Smooth muscle cell (in vitro differentiated cells): Measurements from ENCODE around the gene KRTAP5-9. TPM values are rescaled to one million over a fixed set of nuclear protein-coding genes. Genes with fewer than 3 reads are reported as not detected.

Experiments
- DNase-seq: peaks from one replicate; lab custom pipeline; 2025; ENCODE audit not compliant: unreplicated experiment; lab: John Stamatoyannopoulos, UW
- H2AFZ ChIP-seq: fragments of 200-600 bp; sonication (generic); 2 replicates; pipeline ENCODE4 v1.6.0; 2016; ENCODE audit warnings: antibody characterized with exemption, low read depth, mild to moderate bottlenecking
- H3F3A ChIP-seq: fragments of 200-600 bp; sonication (generic); 2 replicates; pipeline ENCODE4 v1.6.0; 2017; ENCODE audit warnings: antibody characterized with exemption, low read depth
- H3K27ac ChIP-seq: fragments of 200-600 bp; sonication (generic); 2 replicates; pipeline ENCODE4 v1.5.1; 2016; ENCODE audit warnings: low read depth, mild to moderate bottlenecking
- H3K27me3 ChIP-seq: fragments of 200-600 bp; sonication (generic); 2 replicates; pipeline ENCODE4 v1.6.1; 2016; ENCODE audit warnings: low read depth, mild to moderate bottlenecking
- H3K36me3 ChIP-seq: fragments of 200-600 bp; sonication (generic); 2 replicates; pipeline ENCODE4 v1.5.1; 2016; ENCODE audit warnings: low read depth
- H3K4me1 ChIP-seq: fragments of 200-600 bp; sonication (generic); 2 replicates; pipeline ENCODE4 v1.5.1; 2016; ENCODE audit warnings: low read depth
- H3K4me2 ChIP-seq: fragments of 200-600 bp; sonication (generic); 2 replicates; pipeline ENCODE4 v1.6.0; 2016; ENCODE audit warnings: mild to moderate bottlenecking
- H3K4me3 ChIP-seq: fragments of 200-600 bp; sonication (generic); 2 replicates; pipeline ENCODE4 v1.5.1; 2016; ENCODE audit warnings: mild to moderate bottlenecking
- H3K79me2 ChIP-seq: fragments of 200-600 bp; sonication (generic); 2 replicates; pipeline ENCODE4 v1.6.0; 2016; ENCODE audit warnings: low read depth, mild to moderate bottlenecking
- H3K9ac ChIP-seq: fragments of 200-600 bp; sonication (generic); 2 replicates; pipeline ENCODE4 v1.6.0; 2016; ENCODE audit warnings: low read depth
- H3K9me3 ChIP-seq: fragments of 200-600 bp; sonication (generic); replicated peaks from 2 replicates; pipeline ENCODE4 v1.5.1; 2016; ENCODE audit warnings: low read depth
- H4K20me1 ChIP-seq: fragments of 200-600 bp; sonication (generic); 2 replicates; pipeline ENCODE4 v1.6.0; 2016; ENCODE audit warnings: low read depth
- CTCF ChIP-seq: fragments of 200-600 bp; sonication (generic); IDR thresholded peaks from 2 replicates; pipeline ENCODE4 v1.5.1; 2017; ENCODE audit warnings: borderline replicate concordance, mild to moderate bottlenecking, antibody characterized with exemption; ENCODE audit not compliant: insufficient read depth, poor library complexity, severe bottlenecking
- WGBS: methylation state at CpG from one replicate; pipeline ENCODE4 v1.1.7; 2016; ENCODE audit warnings: low lambda C conversion rate; 5-methylcytosine and 5-hydroxymethylcytosine counted together
- polyA plus RNA-seq: library from polyadenylated mRNA; unstranded; fragments of >200 nt; fragmentation: Nextera tagmentation; extraction: Ambion mirVana; gene quantifications from 2 replicates; pipeline ENCODE4 v1.2.1, GENCODE V29; 2016
- total RNA-seq: library from RNA; depleted of rRNA; stranded (reverse); fragments of >200 nt; gene quantifications from 2 replicates; pipeline ENCODE4 v1.2.3, GENCODE V29; 2014

KRTAP5-9 gene
- total and polyA plus RNA-seq, 2 experiments from 2014 or later, result not detected

DNA sequence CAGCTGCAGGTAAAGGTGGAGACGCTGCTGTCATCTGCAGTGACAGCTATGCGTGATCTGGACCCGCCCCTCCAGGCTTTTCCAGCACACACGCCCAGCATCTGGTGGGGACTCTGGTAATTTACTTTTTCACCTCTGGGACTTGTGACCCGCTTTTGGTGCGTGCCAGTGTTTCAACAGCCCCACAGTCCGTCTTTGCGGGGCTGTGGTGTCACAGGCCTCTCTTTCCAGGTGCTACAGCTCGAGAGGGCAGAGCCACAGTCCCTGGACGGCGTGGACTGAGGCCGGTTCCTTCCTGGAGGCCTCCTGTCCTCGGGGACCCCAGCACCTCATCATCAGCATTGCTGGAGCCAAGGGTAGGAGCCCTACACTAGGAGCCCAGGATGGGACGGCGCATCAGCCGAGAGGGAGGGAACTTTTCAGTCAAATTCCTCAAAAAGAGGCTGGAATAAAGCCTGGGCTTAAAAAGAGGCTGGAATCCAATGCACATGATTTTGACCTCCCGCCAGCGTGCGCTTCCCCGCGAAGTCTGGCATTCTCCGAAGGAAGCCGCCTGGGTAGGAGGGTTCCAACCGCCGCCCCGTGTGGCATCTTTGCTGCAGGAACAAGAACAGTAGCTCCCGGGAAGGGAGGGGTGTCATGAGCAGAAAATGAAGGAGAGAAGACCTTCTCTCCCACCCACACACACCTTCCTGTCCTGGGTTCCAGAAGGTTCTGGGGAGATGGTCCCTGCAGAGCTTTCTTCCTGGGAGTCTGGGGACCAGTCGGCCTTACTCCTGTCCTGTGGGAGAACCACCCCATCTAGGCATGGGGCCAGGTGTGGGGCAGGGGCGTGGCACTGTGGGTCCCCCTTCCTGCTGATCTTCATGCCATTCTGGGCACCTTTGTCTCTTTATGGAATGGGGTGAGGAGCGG is 46.9 kb upstream of the KRTAP5-9 start:
- no peak for DNase-seq
- H3K4me3 ChIP-seq, result no peak overlapping the region
- no peaks in the 10 kb centered on the region for H3F3A ChIP-seq

DNA sequence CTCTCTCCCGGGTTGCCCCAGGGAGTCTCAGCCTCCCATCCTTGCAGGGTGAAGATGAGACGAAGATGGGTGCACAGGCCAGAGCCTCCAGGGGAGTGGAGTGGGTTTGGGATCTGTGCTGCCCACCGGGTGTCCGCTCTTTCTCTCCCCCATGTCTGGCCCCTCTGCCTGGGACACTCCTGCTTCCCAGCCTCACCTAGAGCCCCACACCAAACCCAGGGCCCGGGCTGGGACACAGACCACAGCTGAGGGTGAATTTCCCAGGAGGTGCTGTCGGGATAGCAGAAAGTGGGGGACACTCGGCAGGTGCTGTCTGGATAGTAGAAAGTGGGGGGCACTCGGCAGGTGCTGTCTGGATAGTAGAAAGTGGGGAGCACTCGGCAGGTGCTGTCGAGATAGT is 46.2 kb upstream of the KRTAP5-9 start:
- no peak for TF ChIP-seq CTCF
- no peaks in the 10 kb centered on the region for H3K9me3 ChIP-seq
- H4K20me1 ChIP-seq, result no peaks in the 10 kb centered on the region
- peaks cover 10% of the 10 kb centered on the region for H3K36me3 ChIP-seq
- H3K27me3 ChIP-seq, result no peaks in the 10 kb centered on the region
- no peaks in the 10 kb centered on the region for H3F3A ChIP-seq
- no peak overlapping the region for H2AFZ ChIP-seq
- H3K4me3 ChIP-seq, result no peak overlapping the region
- H3K27ac ChIP-seq, result no peak overlapping the region
- WGBS, result 97% methylated on average over 10 of the region's 10 CpGs
- H3K79me2 ChIP-seq, result no peaks in the 10 kb centered on the region
- H3K4me2 ChIP-seq, result no peak overlapping the region
- H3K4me1 ChIP-seq, result no peaks in the 10 kb centered on the region
- no peak for DNase-seq
- no peak overlapping the region for H3K9ac ChIP-seq

More for the DNA sequence above, 46.9 kb upstream of the KRTAP5-9 start:
- 97% methylated on average over 30 of the region's 30 CpGs for WGBS
- no peaks in the 10 kb centered on the region for H4K20me1 ChIP-seq
- no peak overlapping the region for H2AFZ ChIP-seq
- no peaks in the 10 kb centered on the region for H3K79me2 ChIP-seq
- no peaks in the 10 kb centered on the region for H3K4me1 ChIP-seq
- H3K36me3 ChIP-seq, result peaks cover 10% of the 10 kb centered on the region
- H3K9ac ChIP-seq, result no peak overlapping the region
- H3K27me3 ChIP-seq, result no peaks in the 10 kb centered on the region
- H3K9me3 ChIP-seq, result no peaks in the 10 kb centered on the region
- no peak overlapping the region for H3K27ac ChIP-seq
- no peak overlapping the region for H3K4me2 ChIP-seq
- no peak for TF ChIP-seq CTCF

DNA sequence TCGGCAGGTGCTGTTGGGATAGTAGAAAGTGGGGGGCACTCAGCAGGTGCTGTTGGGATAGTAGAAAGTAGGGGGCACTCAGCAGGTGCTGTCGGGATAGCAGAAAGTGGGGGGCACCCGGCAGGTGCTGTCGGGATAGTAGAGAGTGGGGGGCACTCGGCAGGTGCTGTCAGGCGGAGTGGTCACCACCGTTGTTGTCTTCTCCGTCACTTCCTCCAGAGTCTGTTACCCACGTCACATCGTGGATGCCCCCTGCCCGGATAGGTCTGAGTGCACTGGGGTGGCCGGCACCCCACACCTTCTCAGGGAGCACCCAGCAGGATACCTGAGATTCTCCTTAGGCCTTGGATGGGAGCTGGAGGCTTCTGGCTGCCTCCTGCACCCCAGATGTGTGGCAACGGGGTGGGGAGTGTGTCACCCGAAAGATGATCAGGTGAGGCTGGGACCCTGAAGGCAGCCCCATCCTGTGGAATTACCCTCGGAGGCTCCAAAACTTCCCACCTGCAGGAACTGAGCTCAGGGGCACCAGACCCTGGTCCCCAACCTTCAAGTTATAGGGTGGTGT is 45.3 kb upstream of the KRTAP5-9 start:
- 98% methylated on average over 15 of the region's 15 CpGs for WGBS
- TF ChIP-seq CTCF, result no peak
- H4K20me1 ChIP-seq, result no peaks in the 10 kb centered on the region
- peaks cover 10% of the 10 kb centered on the region for H3K36me3 ChIP-seq
- peaks cover under 1% of the 10 kb centered on the region for H3K9me3 ChIP-seq
- no peak overlapping the region for H3K27ac ChIP-seq
- no peak overlapping the region for H3K9ac ChIP-seq
- no peaks in the 10 kb centered on the region for H3K79me2 ChIP-seq
- H3K4me2 ChIP-seq, result no peak overlapping the region
- no peak overlapping the region for H3K4me3 ChIP-seq
- H3K27me3 ChIP-seq, result no peaks in the 10 kb centered on the region
- no peaks in the 10 kb centered on the region for H3K4me1 ChIP-seq
- H3F3A ChIP-seq, result no peaks in the 10 kb centered on the region
- H2AFZ ChIP-seq, result no peak overlapping the region
- DNase-seq, result no peak
